GM19239 (cell line): ENCODE measurements around the gene DYNLT1.
"Not testable (repeated sequence)": the region's sequence is repeated elsewhere in the genome, so short reads cannot be mapped to it uniquely, and the experiment has no call there.

Source experiments
- DNase-seq: peaks from one replicate; pipeline ENCODE4 v3.0.0; 2011; ENCODE audit warnings: low spot score; ENCODE audit not compliant: insufficient read length
- FAIRE-seq: peaks from 2 replicates; lab custom pipeline; 2011; peaks lifted over from hg19 to GRCh38; lab: Jason Lieb, UNC

Gene DYNLT1

DNA sequence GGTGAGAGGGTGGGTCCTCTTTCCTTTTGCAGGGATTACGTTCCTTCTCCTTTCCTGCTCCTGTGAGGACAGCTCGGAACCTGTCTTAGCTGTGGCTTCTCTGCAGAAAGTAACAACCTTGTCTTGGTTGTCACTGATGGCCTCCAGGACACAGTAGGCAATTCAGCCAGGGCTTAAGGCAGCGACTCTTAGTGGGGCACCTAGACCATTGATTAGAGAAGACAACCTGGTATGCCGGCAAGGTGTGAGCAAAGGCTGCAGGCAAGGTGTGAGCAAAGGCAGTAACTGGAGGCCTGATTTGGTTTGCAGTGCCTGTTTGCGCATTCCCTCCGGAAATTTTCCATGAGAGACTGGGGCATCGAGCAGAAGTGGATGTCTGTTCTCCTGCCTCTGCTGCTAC is 37.6 kb downstream of the DYNLT1 start:
- FAIRE-seq (no peak), DNase-seq (no peak)

DNA sequence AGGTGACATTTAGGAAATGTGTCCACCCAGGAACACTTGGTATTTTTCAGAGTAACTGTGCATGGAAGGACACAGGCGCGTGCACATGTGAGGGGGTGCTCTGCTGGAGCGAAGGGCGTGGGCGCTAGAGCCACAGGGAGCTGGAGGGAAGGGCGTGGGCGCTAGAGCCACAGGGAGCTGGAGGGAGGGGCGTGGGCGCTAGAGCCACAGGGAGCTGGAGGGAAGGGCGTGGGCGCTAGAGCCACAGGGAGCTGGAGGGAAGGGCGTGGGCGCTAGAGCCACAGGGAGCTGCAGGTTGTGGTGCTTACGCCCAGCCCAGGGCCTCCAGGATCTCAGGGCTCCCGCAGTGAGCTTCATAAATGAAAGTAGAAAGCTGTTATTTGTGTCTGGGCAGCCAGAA is 38.5 kb downstream of the DYNLT1 start:
- not testable (repeated sequence) for FAIRE-seq, DNase-seq

- DNase-seq (peak; percentile 39), FAIRE-seq (peak; percentile 95)
Measured at GRCh38 chr6:158605266-158605878, 39.2 kb downstream of the DYNLT1 start.

DNA sequence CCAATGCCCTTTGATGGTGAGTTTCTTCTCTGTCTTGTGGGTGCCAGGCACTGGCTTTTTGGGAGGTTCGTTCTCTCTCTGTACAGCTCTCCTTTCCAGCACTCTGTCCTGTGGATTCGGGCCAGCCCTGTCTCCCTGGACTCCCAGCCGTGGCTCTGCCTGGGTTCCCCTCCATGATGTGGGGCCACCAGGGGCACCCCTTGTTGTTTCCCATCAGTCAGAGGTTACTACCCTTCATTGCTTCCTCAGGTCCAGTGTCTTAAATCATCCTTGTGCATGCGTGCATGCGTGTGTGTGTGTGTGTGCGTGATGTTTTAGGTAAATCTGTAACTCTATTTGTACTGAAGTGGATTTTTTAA is 40.5 kb downstream of the DYNLT1 start:
- FAIRE-seq, result no peak

DNA sequence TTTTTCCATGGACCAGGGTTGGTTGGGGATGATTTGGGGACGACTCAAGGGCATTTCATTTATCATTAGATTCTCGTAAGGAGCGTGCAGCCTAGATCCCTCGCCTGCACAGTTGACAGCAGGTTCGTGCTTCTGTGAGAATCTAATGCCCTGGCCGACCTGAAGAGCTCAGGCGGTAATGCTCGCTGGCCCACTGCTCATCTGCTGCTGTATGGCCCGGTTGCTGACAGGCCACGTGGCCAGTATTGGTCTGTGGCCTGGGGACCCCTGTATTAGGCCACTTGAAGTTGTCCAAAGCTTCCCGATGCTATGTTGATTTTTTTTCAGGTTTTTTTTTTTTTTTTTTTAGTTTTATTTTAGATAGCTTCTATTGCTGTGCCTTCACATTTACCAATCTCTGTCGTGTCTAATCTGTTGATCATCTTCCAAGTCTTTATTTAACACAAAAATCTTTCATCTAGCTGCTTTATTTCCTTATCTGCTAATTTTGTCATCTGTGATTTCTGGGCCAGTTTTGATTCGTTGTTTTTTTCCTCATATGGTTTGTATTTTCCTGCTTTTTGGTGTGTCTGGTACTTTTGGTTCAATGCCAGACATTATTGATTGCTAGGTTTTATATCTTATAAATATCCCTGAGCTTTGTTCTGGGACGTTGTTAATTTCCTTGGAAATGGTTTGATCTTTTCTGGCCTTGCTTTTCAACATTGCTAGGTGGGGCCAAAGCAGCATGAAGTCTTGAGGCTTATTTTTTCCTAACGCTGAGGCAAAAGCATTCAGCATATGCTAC is 41.1 kb downstream of the DYNLT1 start:
- FAIRE-seq (no peak), DNase-seq (no peak)

More for the DNA sequence above, 40.5 kb downstream of the DYNLT1 start:
- DNase-seq, result no peak

GRCh38 chr6:158599635-158600034 is 44.9 kb downstream of the DYNLT1 start:
- no peak for FAIRE-seq
- no peak for DNase-seq

DNA sequence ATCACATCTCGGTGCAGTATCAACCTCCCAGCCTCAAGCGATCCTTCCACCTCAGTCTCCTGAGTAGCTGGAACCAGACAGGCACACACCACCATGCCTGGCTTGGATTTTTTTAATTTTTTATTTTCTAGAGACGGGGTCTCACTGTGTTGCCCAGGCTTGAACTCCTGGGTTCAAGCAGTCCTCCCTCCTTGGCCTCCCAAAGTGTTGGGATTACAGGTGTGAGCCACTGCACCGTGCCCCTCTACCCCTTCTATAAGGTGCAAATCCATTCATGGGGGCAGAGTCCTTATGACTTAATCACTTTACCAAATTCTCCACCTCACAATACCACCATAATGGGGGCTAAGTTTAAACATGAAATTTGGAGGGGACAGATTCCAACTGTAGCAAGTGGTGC is 47.0 kb downstream of the DYNLT1 start:
- no peak for FAIRE-seq

GRCh38 chr6:158596861-158597260 is 47.7 kb downstream of the DYNLT1 start:
- DNase-seq (no peak), FAIRE-seq (no peak)

More for the DNA sequence above, 47.0 kb downstream of the DYNLT1 start:
- DNase-seq, result no peak

DNA sequence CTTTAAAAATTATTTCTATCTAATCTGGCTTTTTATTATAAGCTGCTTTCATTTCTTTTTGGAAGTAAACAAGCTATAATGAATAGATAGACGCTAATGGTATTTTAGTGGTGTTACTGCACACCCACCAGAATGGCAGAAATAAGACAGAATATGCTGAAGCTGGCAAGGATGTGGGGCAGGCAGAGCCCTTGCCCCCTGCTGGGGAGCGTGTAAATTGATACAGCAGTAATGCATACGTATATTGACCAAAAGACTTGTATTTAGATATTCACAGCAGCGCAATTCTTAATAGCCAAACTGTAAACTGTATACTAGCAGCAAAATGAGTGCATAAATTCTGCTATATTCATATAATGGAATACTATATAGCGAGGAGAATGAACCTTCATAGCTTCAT is 49.3 kb downstream of the DYNLT1 start:
- DNase-seq (no peak), FAIRE-seq (peak; percentile 60)

- FAIRE-seq, result no peak
- no peak for DNase-seq
Measured at GRCh38 chr6:158593670-158594069, 50.9 kb downstream of the DYNLT1 start.

DNA sequence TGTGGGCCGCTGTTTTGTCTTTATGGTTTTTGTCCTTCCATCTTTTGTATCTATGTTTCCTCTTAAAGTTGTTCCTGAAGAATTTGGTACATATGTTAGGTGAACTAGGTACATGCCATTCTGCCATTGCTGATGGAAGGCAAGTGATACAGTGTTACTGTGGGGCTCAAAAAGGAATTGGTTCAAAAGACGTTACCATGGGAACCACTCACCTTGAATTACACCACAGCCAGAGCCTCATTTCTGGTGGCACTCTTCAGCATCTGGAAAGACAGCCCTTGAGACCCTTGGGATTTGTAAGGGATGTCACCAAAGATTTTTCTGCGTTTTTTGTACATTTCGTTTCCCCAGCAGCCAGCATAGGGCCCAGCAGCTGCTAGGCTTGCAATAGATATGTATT is 52.7 kb downstream of the DYNLT1 start:
- DNase-seq, result no peak
- FAIRE-seq, result no peak

DNA sequence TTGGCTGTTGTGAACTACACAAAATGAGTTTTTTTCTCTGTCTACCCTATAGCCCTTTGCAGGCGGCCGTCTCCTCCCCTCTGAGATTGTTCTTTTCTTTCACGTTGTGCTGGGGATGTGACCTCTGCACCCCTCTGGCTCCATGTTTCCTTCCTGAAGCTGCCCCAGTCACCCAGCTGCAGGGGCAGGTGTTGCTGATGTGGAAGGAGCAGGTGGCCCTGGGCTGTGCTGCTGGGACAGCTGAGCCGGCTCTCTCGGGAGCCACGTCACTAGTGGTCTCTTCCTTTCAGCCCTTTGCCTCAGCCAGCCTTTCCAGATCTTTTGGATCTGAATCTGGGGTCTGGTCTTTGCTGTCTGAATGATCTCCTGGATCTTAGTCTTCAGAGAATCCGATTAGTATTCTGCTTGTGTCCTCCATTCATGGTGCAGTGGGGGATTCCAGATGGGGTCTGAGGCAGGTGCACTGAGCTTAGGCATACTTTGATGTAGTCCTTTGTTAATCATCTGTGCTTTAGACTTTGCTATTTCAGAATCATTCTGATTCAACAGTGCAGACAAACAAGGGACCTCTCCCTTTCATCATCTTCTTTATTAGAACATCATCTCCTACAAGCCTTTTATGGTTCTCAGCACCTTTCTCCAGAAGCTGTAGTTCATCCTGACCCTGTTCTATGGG is 53.3 kb downstream of the DYNLT1 start:
- FAIRE-seq, result no peak
- DNase-seq, result no peak

DNA sequence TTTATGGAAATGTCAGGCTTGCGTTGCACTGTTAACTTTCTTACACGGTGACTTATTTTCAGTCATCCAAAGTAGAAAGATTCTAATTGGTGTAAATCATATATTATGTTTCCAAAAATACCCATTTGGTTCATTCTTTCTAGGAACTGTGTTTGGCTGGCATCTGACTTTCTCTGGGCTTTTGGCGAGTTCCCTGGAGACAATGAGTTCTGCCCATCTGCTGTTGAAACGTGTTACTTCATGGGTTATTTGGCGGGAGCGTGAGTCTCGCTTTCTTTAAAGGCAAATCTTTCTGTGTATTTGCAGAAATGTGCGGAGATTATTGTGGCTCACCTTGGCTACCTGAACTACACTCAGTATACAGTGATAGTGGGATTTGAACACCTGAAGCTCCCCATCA is 55.2 kb downstream of the DYNLT1 start:
- FAIRE-seq (no peak), DNase-seq (no peak)

GRCh38 chr6:158586652-158587051 is 57.9 kb downstream of the DYNLT1 start:
- no peak for FAIRE-seq
- DNase-seq, result no peak
